SHP77 treated with DMSO at 0.1 percent for 48 hours (cell line): Measurements from ENCODE around the gene MLXIPL.
"Not testable (repeated sequence)": the region's sequence is repeated elsewhere in the genome, so short reads cannot be mapped to it uniquely, and the experiment has no call there.

ENCODE experiments used
- DNase-seq: peaks from one replicate; lab custom pipeline; 2025; lab: John Stamatoyannopoulos, UW

Gene MLXIPL

GRCh38 chr7:73623798-73624668 lies at the start of gene MLXIPL:
Gene MLXIPL, minus strand, starts transcription at chr7:73624522. Its CDS starts 30 bp downstream, at chr7:73624492.
- DNase-seq: no peak

DNA sequence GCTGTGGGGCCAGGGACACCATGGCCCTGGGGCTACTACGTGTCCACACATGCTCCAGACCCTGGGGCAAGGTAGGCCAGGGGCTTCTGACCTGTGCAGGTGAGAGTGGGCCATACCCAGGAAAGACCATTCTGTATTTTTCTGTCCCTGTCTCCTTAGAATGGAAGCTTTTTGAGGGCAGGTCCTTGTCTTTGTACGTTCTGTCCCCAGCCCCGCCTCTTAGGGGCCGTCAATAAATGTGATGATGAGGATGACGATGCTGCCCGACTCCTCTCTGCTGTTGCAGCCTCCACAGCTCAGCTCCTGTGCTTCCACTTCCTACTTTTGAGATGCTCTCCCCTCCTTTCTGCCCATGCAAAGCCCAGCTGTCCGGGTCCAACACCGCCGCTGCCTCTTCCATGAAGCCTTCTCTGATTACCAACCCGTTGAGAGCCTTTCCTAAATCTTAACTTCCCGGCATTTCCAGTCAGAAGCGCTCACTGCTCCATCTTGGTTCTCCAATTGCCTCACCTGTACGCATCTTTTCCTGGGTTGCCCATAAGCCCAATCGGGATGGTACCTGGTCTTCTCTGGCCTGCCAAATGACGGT lies 47.6 kb upstream of the MLXIPL start:
- no peak for DNase-seq

DNA sequence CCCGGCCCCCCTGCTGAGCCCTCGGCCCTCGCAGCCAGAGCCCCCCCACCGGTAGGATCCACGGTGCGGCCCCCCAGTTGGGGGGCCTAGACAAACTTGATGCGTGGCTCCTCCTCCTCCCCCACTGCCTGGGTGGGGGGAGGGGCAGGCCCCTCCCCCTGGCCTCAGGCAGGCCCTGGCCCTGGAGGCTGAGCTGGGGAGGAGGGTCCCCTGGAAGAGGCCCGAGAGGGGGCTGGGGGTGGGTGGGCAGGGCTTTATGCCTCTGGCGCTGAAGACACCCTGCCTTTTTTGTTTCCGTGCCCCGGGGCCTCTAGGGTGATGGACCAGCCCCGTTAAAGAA lies 47.0 kb upstream of the MLXIPL start:
- DNase-seq: no peak

GRCh38 chr7:73669858-73670385 lies 45.6 kb upstream of the MLXIPL start:
- no peak for DNase-seq

GRCh38 chr7:73669288-73669701 lies 45.0 kb upstream of the MLXIPL start:
- DNase-seq: no peak

- DNase-seq: no peak
These were observed 44.5 kb upstream of the MLXIPL start for GRCh38 chr7:73668886-73669230.

GRCh38 chr7:73668103-73668885 lies 44.0 kb upstream of the MLXIPL start:
- no peak for DNase-seq

DNA sequence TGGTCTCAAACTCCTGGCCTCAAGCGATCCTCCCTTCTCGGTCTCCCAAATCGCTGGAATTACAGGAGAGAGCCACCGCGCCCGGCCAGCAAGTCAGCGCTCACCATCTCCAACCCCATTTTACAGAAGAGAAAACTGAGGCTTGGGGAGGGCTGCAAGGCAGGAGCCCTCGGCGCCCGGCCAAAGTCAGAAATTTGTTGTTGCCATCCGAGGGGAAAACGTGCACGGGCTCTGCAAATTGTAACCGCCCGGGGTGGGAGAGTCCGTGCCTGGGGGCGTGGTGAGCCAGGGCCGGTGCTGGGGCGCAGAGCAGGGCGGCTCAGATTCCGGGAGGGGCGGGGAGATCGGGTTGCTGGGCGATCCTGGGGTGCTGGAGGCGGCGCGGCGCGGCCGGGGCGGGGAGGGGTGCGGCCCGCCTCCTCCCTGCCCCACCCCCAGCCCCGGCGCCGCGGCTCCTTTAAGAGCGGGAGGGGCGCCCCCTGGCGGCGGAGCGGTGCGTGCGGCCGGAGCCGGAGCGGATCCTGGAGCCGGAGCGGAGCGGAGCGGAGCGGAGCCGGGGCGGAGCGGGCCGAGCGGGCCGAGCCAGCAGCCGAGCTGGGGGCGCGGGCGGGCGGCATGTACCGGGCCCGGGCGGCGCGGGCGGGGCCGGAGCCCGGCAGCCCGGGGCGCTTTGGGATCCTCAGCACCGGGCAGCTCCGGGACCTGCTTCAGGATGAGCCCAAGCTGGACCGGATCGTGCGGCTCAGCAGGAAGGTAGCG lies 43.2 kb upstream of the MLXIPL start, which contains the start of gene VPS37D:
Gene VPS37D (plus strand): TSS at position 488 of the 759 bp plus-strand sequence. CDS start 128 bp downstream, at position 616.
- DNase-seq: no peak

GRCh38 chr7:73663033-73663432 lies 38.7 kb upstream of the MLXIPL start:
- DNase-seq: no peak

DNA sequence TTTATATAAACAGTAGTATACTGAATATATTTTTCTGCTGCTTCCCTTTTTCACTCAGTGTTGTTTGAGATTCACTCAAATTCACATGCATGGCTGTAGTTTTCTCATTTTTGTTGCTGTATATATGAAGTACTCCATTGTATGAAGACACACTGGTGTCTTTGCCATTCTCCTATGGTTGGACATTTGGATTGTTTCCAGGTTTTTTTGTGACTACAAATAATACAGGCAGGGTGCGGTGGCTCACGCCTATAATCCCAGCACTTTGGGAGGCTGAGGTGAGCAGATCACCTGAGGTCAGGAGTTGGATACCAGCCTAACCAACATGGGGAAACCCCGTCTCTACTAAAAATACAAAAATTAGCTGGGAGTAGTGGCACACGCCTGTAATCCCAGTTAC lies 36.3 kb upstream of the MLXIPL start:
- not testable (repeated sequence) for DNase-seq

DNA sequence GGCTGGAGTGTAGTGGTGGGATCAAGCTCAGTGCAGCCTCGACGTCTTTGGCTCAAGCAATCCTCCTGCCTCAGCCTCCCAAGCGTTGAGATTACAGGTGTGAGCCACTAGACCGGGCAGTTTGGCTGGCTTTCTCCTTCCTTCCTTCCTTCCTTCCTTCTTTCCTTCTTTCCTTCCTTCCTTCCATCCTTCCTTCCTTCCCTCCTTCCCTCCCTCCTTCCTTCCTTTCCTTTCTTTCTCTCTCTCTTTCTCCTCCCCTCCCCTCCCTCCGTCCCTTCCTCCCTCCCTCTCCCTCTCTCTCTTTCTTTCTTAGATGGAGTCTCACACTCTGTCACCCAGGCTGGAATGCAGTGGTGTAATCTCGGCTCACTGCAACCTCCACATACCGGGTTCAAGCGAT lies 35.7 kb upstream of the MLXIPL start:
- no peak for DNase-seq

DNA sequence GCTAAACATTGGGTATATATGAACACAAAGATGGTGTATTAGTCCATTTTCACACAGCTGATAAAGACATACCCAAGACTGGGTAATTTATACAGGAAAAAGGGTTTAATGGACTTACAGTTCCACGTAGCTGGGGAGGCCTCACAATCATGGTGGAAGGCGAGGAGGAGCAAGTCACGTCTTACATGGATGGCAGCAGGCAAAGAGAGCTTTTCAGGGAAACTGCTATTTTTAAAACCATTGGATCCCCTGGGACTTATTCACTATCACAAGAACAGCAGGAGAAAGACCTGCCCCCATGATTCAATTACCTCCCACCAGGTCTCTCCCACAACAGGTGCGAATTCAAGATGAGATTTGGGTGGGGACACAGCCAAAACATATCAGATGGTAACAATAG lies 31.0 kb upstream of the MLXIPL start:
- DNase-seq: not testable (repeated sequence)

DNA sequence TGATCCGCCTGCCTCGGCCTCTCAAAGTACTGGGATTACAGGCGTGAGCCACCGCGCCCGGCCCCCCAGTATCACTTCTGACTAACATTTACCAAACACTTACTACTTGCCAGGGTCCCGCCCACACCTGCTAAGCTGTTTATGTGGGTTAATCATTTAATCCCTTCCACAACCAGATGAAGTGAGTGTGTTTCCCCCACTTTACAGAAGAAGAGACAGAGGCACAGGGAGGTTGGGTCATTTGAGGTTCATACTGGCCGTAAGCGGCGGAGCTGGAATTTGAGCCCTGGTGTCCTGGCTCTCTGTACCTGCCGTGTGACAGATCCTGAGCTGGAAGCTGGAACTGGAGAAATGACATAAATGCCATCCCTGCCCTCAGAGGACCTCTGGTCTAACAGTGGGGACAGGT lies 28.2 kb upstream of the MLXIPL start:
- no peak for DNase-seq

DNA sequence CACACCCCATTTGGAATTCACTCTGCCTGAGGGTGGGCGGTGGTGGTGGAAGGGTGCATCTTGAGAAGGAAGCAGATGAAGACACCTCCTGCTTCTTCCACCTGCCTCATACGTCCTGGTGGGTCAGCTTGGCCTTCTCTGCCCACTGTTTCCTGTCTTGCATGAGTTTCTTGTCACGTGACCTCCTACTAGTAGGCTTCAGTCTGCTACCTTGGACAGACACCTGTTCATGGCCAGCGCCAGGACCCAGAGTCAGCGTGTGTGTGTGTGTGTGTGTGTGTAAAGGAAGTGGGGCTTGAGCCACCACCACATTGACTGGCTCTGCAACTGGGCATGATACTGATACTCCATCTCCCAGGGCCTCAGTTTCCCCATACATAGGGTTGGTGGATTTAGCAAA lies 26.2 kb upstream of the MLXIPL start:
- DNase-seq: no peak

GRCh38 chr7:73649576-73649975 lies 25.3 kb upstream of the MLXIPL start:
- no peak for DNase-seq

DNA sequence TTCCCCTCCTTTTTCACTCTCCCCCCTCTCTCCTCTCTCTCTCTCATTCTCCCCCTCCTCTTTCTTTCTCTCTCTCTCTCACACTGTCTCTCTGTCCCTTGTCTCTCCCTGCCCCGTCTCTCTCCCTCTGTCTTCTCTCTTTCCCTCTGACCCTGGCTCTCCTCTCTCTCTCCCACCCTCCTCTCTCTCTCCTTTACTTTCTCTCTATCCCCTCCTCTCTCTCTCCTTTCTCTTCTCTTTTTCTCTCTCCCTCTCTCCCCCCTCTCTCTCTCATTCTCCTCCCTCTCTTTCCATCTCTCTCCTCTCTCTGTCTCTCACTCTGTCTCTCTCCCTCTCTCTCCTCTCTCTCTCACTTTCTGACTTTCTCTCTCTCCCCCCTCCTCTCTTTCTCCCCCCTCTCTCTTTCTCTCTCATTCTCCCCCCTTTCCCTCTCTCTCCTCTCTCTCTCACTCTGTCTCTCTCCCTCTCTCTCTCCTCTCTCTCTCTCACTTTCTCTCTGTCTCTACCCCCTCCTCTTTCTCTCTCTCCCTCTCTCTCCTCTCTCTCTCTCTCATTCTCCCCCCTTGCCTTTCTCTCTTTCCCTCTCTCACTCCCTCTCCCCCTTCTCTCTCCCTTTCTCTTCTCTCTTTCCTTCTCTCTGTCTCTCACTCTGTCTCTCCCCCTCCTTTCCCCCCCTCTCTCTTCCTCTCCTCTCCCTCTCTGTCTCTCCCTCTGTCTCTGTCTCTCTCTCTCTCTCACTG lies 24.4 kb upstream of the MLXIPL start:
- no peak for DNase-seq

- DNase-seq: no peak
These were observed 23.6 kb upstream of the MLXIPL start for GRCh38 chr7:73647725-73648592.

- DNase-seq: no peak
These were observed 22.7 kb upstream of the MLXIPL start for GRCh38 chr7:73646785-73647724.

- no peak for DNase-seq
These were observed 21.4 kb upstream of the MLXIPL start for GRCh38 chr7:73645643-73646174.
